HEK293 (cell line): ENCODE data around the gene CHST3.
A peak's percentile ranks its signal among the peaks of the same experiment; 100 is the strongest.

Experiments used
- CTCF ChIA-PET: fragments of 350-600 bp; formaldehyde crosslinking; extraction: SDS; loops from one replicate; lab custom pipeline; 2021; ENCODE audit warnings: antibody characterized with exemption; lab: Yijun Ruan, JAX
- POLR2A ChIA-PET: fragments of 300-600 bp; formaldehyde crosslinking; extraction: SDS; loops from one replicate; lab custom pipeline; 2020; ENCODE audit warnings: antibody characterized with exemption, inconsistent platforms; lab: Yijun Ruan, JAX
- H3K27ac ChIP-seq: fragments of 200-500 bp; sonication (Bioruptor generic); 2 replicates; pipeline ENCODE4 v1.5.1; 2014; ENCODE audit warnings: low read depth, low read length, control low read depth, inconsistent platforms; ENCODE audit errors: extremely low read depth
- H3K36me3 ChIP-seq, 2 experiments: fragments of 200-500 bp in 1 of 2; sonication (Bioruptor generic) in 1 of 2; 1 replicate in 1 of 2; 2 replicates in 1 of 2; pipeline ENCODE4 v1.5.1; 2014 to 2017; ENCODE audit warnings: inconsistent platforms in 2 of 2, low read length in 2 of 2; ENCODE audit not compliant: control insufficient read depth in 2 of 2, insufficient read depth in 1 of 2
- H3K4me1 ChIP-seq: fragments of 200-500 bp; sonication (Bioruptor generic); 2 replicates; pipeline ENCODE4 v1.5.1; 2014; ENCODE audit warnings: mild to moderate bottlenecking, low read length, inconsistent platforms; ENCODE audit not compliant: control insufficient read depth, insufficient read depth
- H3K4me3 ChIP-seq: 2 replicates; pipeline ENCODE4 v1.5.1; 2011; ENCODE audit warnings: low read depth, mild to moderate bottlenecking, control low read depth, low read length, moderate library complexity
- H3K9me3 ChIP-seq: fragments of 200-500 bp; sonication (Bioruptor generic); 2 replicates; pipeline ENCODE4 v1.5.1; 2014; ENCODE audit warnings: low read depth, low read length, inconsistent platforms; ENCODE audit not compliant: control insufficient read depth, insufficient read depth
- PRDM2 ChIP-seq: fragments of 450-650 bp; formaldehyde crosslinking; IDR thresholded peaks from 2 replicates; pipeline ENCODE4 v1.5.1; 2016; ENCODE audit warnings: missing biosample characterization, missing genetic modification characterization, borderline replicate concordance
- TRIM28 ChIP-seq: IDR thresholded peaks from 2 replicates; pipeline ENCODE4 v1.6.1; 2011; ENCODE audit warnings: low read length, control low read depth, borderline replicate concordance
- ZBTB17 ChIP-seq: fragments of 450-650 bp; formaldehyde crosslinking; IDR thresholded peaks from 2 replicates; pipeline ENCODE4 v1.5.1; 2016; ENCODE audit warnings: missing biosample characterization, missing genetic modification characterization
- ZBTB20 ChIP-seq: fragments of 450-650 bp; formaldehyde crosslinking; IDR thresholded peaks from 2 replicates; pipeline ENCODE4 v1.5.1; 2016; ENCODE audit warnings: missing biosample characterization, missing genetic modification characterization
- ZBTB8A ChIP-seq: fragments of 450-650 bp; formaldehyde crosslinking; IDR thresholded peaks from 2 replicates; pipeline ENCODE4 v1.5.1; 2016; ENCODE audit warnings: missing biosample characterization, missing genetic modification characterization
- ZIC2 ChIP-seq: fragments of 450-650 bp; formaldehyde crosslinking; IDR thresholded peaks from 2 replicates; pipeline ENCODE4 v1.5.1; 2016; ENCODE audit warnings: missing biosample characterization, missing genetic modification characterization
- ZNF121 ChIP-seq: fragments of 450-650 bp; formaldehyde crosslinking; IDR thresholded peaks from 2 replicates; pipeline ENCODE4 v1.5.1; 2016; ENCODE audit warnings: missing biosample characterization, missing genetic modification characterization
- ZNF16 ChIP-seq: fragments of 450-650 bp; formaldehyde crosslinking; IDR thresholded peaks from 2 replicates; pipeline ENCODE4 v1.5.1; 2016; ENCODE audit warnings: low read depth, missing biosample characterization, missing genetic modification characterization
- ZNF18 ChIP-seq: fragments of 450-650 bp; formaldehyde crosslinking; IDR thresholded peaks from 2 replicates; pipeline ENCODE4 v1.5.1; 2016; ENCODE audit warnings: missing biosample characterization, missing genetic modification characterization
- ZNF2 ChIP-seq: fragments of 450-650 bp; formaldehyde crosslinking; IDR thresholded peaks from 2 replicates; pipeline ENCODE4 v1.5.1; 2016; ENCODE audit warnings: missing biosample characterization, missing genetic modification characterization
- ZNF280D ChIP-seq: fragments of 450-650 bp; formaldehyde crosslinking; IDR thresholded peaks from 2 replicates; pipeline ENCODE4 v1.5.1; 2016; ENCODE audit warnings: missing biosample characterization, missing genetic modification characterization
- ZNF394 ChIP-seq: fragments of 450-650 bp; formaldehyde crosslinking; IDR thresholded peaks from 2 replicates; pipeline ENCODE4 v1.5.1; 2016; ENCODE audit warnings: missing biosample characterization, missing genetic modification characterization, mild to moderate bottlenecking, moderate library complexity, borderline replicate concordance
- ZNF48 ChIP-seq: fragments of 450-650 bp; formaldehyde crosslinking; IDR thresholded peaks from 2 replicates; pipeline ENCODE4 v1.5.1; 2016; ENCODE audit warnings: missing biosample characterization, missing genetic modification characterization
- ZNF555 ChIP-seq: fragments of 450-650 bp; formaldehyde crosslinking; conservative IDR thresholded peaks from 2 replicates; pipeline ENCODE4 v1.5.1; 2017; ENCODE audit warnings: missing biosample characterization, mild to moderate bottlenecking, missing genetic modification characterization, inconsistent platforms
- ZNF610 ChIP-seq: fragments of 450-650 bp; formaldehyde crosslinking; IDR thresholded peaks from 2 replicates; pipeline ENCODE4 v1.5.1; 2016; ENCODE audit warnings: missing biosample characterization, missing genetic modification characterization, borderline replicate concordance
- ZNF670 ChIP-seq: fragments of 450-650 bp; formaldehyde crosslinking; IDR thresholded peaks from 2 replicates; pipeline ENCODE4 v1.5.1; 2016; ENCODE audit warnings: missing biosample characterization, missing genetic modification characterization, low read depth
- ZSCAN16 ChIP-seq: fragments of 450-650 bp; formaldehyde crosslinking; IDR thresholded peaks from 2 replicates; pipeline ENCODE4 v1.5.1; 2016; ENCODE audit warnings: missing biosample characterization, missing genetic modification characterization
- ZSCAN4 ChIP-seq: fragments of 450-650 bp; formaldehyde crosslinking; IDR thresholded peaks from 2 replicates; pipeline ENCODE4 v1.5.1; 2017; ENCODE audit warnings: missing biosample characterization, missing genetic modification characterization

Gene CHST3

GRCh38 chr10:72009425-72010081 is 45.4 kb downstream of the CHST3 start:
- TF ChIP-seq ZBTB20 (tag by site-specific recombination) (peak; percentile 60; the same call in 1 of the 2 replicates), TRIM28 (0 out of 2 replicates have a peak, but pooled peaks have one; percentile 19), ZNF18 (tag by site-specific recombination) (no peak), ZSCAN16 (tag by site-specific recombination) (no peak), ZNF394 (tag by site-specific recombination) (no peak), ZNF670 (no peak), PRDM2 (tag by site-specific recombination) (no peak), ZNF610 (tag by site-specific recombination) (no peak), ZNF16 (tag by site-specific recombination) (no peak), ZBTB17 (no peak), ZNF280D (tag by site-specific recombination) (no peak), ZBTB8A (tag by site-specific recombination) (peak; percentile 38; the same call in 1 of the 2 replicates), ZIC2 (peak; percentile 89), ZNF555 (tag by site-specific recombination) (no peak), ZNF48 (tag by site-specific recombination) (no peak), ZSCAN4 (tag by site-specific recombination) (no peak), ZNF2 (tag by site-specific recombination) (no peak), ZNF121 (tag by site-specific recombination) (no peak)
- Histone ChIP-seq H3K36me3 (peaks cover 0 to 40% of the 10 kb centered on the region in 2 experiments; a peak in 1 of 3 replicates), H3K4me3 (no peak overlapping the region), H3K4me1 (peaks cover 4% of the 10 kb centered on the region; the same call in 1 of the 2 replicates), H3K9me3 (no peaks in the 10 kb centered on the region), H3K27ac (peak overlapping the region; percentile 20)
- ChIA-PET CTCF (interaction anchor here (0.6 kb wide), 1 partner anchor 13 kb away, joined by 4 read pairs; no protein-coding TSS in a partner anchor), POLR2A (interaction anchor here (0.6 kb wide), 2 partner anchors 98 to 239 kb away, joined by 3 to 9 read pairs; no protein-coding TSS in a partner anchor)
